NOMO-1 treated with DMSO at 0.1 percent for 48 hours (cell line): ENCODE results near the gene PLA2G4D.

Experiments used
- DNase-seq: peaks from one replicate; lab custom pipeline; 2025; ENCODE audit not compliant: unreplicated experiment; lab: John Stamatoyannopoulos, UW

PLA2G4D gene

GRCh38 chr15:42079401-42079908, 14.9 kb downstream of the PLA2G4D start:
- DNase-seq: no peak

DNA sequence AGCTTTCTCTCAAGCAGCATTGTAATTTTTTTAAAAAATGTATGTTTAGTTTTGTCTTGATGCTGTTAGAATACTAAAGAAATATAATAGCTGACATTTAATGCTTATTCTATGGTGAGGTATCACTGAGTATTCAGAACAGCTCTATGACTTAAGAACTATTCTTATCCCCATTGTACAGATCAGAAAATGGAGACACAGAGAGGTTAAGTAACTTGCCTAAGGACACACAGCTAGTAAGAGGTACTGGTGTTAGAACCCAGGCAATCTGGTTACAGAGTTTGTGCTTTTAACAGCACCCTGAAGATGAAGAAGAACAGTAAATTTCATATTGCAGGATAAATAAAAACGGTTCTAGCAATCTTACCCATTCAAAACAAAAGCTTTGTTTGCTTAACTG, 15.5 kb downstream of the PLA2G4D start:
- DNase-seq: no peak

- no peak for DNase-seq
Measured at GRCh38 chr15:42077689-42078088, 16.7 kb downstream of the PLA2G4D start.

GRCh38 chr15:42073418-42073817, 20.9 kb downstream of the PLA2G4D start:
- DNase-seq: no peak

DNA sequence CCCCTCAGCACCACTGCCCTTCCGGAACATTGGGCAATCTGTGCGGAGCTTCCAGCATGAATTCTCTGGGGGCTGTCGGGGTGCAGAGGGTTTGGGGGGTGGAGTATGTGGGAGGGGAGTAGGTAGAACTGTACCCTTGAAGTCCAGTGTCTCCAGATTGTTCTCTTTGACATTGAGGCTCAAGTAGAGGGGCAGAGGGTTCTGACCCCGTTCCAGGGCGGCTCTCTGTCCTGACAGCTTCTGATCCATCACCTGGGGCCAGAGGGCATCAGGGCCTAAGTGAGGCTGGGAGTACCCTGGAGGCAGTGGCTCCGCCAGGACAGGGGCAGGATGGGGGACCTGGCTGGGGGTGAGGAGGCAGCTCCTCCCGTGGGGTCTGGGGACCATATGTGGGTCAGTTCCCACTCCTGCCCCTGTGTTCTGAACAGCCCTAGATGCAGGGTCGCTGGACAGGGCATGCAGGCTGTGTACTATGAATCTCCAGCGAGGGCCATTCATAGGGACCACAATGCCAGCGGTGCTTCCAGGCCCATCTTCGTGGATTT, 22.1 kb downstream of the PLA2G4D start:
- DNase-seq: no peak

- no peak for DNase-seq
Measured at GRCh38 chr15:42071717-42072116, 22.6 kb downstream of the PLA2G4D start.

DNA sequence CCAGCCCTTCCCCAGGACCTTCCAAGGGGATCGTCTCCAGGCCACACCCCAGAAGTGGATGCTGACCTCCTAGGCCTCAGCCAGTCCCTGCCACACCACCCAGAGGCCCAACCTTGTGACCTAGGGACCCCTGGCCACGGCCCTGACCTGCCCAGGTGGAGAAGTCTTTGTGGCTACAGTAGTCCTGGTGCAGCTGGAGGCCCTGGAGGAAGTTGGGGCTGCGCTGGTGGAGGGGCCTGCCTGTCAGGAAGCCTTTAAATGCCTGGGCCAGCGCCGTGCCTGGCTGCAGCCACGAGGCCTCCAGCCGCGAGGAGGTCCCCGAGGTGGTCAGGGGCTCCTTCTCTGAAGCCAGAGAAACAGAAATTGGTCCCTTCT, 23.4 kb downstream of the PLA2G4D start:
- DNase-seq: peak; percentile 10

DNA sequence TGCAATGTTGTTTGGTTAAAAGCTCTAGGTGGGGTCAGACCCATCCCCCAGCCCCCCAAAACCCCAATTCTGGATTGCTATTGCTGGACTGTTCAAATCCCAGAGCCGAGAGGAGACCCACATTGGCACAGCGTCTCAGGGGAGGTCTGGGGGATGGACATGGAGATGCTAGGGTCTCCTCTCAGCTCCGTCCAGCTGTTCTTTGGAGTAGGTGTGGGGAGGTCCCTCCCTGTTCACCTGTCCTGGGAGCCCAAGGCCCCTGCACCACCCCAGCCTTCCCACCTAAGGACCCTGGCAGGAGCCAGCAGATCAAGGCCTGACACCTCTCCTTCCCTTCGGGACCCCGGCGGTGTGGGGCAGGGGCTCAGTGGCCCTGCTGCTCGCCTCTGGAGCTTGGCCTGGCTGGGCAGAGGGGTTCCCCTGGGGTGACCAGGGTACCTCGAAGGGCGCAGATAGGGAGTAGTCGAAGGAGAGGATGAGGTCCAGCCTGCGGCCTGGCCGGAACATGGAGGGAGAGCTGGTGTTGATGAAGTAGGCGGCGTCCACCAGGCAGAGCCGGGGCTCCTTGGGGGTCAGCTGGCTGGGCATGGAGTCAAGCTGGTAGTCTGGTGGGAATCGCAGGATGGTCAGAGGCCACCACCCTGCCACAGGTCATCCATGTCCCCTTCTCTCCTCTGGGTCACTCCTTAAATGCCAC, 23.9 kb downstream of the PLA2G4D start:
- DNase-seq: no peak

GRCh38 chr15:42069496-42070278, 24.7 kb downstream of the PLA2G4D start:
- DNase-seq: no peak

DNA sequence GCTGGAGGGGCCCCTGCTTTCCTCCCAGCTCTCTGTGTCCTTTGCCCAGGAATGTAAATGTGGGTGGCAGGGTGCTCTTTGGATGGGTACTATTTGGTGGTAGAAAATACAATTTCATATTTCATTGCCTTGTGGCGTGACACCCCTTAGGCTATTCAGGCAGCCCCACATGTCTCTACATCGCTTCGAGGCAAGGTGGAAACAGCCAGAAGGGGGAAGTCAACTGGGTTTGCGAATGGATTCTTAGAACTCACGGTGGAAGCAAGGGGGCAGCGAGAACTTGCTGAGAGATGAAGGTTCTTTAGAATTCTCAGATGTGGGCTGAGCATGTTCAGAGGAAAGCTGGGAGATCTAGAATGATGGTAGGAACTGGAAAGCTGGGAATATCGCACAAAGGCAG, 25.3 kb downstream of the PLA2G4D start:
- no peak for DNase-seq

DNA sequence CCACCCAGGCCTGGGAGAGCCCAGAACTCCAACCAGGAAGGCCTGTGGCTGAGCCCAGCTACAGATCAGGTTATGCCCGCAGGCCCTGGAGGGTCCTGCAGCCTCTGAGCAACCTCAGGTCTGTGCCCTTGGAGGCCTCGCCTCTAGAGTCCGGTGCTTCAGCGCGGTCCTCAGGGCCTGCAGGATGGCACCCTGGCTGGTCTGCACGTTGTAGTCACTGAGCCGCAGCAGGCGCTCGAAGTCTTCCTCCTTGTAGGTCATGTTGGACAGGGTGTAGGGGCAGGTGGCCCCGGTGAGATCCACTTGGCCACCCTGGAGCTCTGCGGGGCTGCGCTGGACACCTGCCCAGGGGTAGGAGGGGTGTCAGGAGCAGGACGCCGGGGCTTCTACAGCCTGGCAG, 25.8 kb downstream of the PLA2G4D start:
- no peak for DNase-seq

- DNase-seq: no peak
Measured at GRCh38 chr15:42066764-42067415, 27.5 kb downstream of the PLA2G4D start.

DNA sequence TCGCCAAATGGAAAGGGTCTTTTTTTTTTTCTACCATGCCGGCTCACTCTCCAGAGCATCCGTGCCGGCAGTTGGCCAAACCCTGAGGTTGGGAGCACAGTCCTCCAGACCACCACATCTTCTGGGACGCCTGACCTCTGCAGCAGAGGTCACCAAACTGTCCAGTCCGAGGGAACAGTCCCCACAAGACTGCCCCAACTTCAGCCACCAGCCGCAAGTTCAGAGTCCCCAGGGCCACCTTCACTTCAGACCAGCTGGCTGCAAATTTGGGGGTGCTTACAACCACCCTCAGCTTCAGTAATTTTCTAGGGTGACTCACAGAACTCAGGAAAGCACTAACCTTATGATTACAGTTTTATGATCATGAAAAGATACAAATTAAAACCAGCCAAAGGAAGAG, 28.9 kb downstream of the PLA2G4D start:
- no peak for DNase-seq

GRCh38 chr15:42065033-42065432, 29.3 kb downstream of the PLA2G4D start:
- DNase-seq: no peak

DNA sequence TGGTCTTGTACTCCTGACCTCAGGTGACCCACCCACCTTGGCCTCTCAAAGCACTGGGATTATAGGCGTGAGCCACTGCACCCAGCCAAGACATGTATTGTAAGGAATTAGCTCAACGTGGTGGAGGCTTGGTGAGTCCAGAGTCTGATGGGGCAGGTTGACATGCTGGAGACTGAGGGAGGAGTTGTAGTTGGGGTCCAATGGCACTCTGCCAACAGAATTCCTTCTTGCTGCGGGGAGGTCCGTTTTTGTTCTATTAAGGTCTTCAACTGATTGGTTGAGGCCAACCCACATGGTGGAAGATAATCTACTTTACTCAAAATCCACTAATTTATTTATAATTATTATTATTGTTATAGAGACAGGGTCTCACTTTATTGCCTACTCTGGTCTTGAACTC, 30.1 kb downstream of the PLA2G4D start:
- no peak for DNase-seq

- DNase-seq: no peak
Measured at GRCh38 chr15:42063122-42063848, 31.1 kb downstream of the PLA2G4D start.

GRCh38 chr15:42062284-42062806, 32.0 kb downstream of the PLA2G4D start:
- DNase-seq: no peak

DNA sequence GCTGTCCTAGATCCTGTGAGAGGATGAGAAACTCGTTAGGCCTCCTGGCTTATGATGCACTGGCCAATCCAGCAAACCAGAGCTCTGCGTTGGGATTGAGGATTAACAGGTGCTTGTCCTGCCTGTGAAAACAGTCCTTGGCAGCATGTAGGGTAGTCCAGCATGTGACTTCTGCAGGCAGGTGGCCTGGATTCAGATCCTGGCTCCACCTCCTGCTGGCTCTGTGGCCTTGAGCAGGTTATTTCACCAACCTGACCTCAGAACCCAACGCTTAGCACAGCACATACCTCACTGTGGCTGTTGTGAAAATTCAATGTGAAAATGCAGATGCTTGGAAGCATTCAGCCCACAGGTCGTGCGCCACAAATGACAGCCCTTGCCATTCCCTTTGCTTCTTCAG, 33.6 kb downstream of the PLA2G4D start:
- no peak for DNase-seq

DNA sequence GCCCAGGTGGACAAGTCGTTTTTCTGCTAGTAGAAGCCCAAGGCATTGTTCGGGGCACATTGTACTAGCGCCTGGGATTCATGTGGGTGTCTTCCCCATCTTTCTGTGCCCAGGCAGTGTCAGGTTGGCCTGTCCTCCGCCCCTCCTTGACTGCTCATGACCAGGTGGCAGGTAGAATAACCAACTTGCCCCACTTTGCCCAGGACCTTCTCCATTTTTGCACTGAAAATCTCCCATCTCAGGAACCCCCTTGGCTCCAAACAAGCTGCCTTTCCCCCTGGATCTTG, 33.9 kb downstream of the PLA2G4D start:
- DNase-seq: no peak

GRCh38 chr15:42059661-42060476, 34.5 kb downstream of the PLA2G4D start:
- peak; percentile 68 for DNase-seq
